ENCODE measurements around the gene PHACTR3.

Gene PHACTR3

GRCh38 chr20:59697068-59697467 lies 92.7 kb downstream of the PHACTR3 start:
- Mint-ChIP-seq H3K27ac (no peak overlapping the region), H3K27me3 (peaks cover 4% of the 10 kb centered on the region), H3K9me3 (no peaks in the 10 kb centered on the region), H3K4me3 (no peak overlapping the region), H3K4me1 (no peaks in the 10 kb centered on the region), H3K36me3 (no peaks in the 10 kb centered on the region)
- no peak for DNase-seq
- CTCF ChIA-PET = no interaction called here

GRCh38 chr20:59698598-59698997 lies 94.3 kb downstream of the PHACTR3 start:
- Mint-ChIP-seq H3K4me1 (no peaks in the 10 kb centered on the region), H3K27me3 (peaks cover 4% of the 10 kb centered on the region), H3K9me3 (no peaks in the 10 kb centered on the region), H3K36me3 (no peaks in the 10 kb centered on the region), H3K27ac (no peak overlapping the region), H3K4me3 (no peak overlapping the region)
- no peak for DNase-seq
- CTCF ChIA-PET = interaction anchor here (1.3 kb wide), 1 partner anchor 127 kb away, joined by 4 read pairs; no protein-coding TSS in a partner anchor

GRCh38 chr20:59701236-59701635 lies 96.9 kb downstream of the PHACTR3 start:
- CTCF ChIA-PET = no interaction called here
- Mint-ChIP-seq H3K4me3 (no peak overlapping the region), H3K27ac (no peak overlapping the region), H3K9me3 (no peaks in the 10 kb centered on the region), H3K27me3 (peaks cover 4% of the 10 kb centered on the region), H3K4me1 (no peaks in the 10 kb centered on the region), H3K36me3 (no peaks in the 10 kb centered on the region)
- no peak for DNase-seq

- Mint-ChIP-seq H3K9me3 (peaks cover under 1% of the 10 kb centered on the region), H3K4me3 (no peak overlapping the region), H3K27ac (no peak overlapping the region), H3K27me3 (peaks cover 4% of the 10 kb centered on the region), H3K36me3 (no peaks in the 10 kb centered on the region), H3K4me1 (no peaks in the 10 kb centered on the region)
- CTCF ChIA-PET = no interaction called here
- no peak for DNase-seq
Measured at GRCh38 chr20:59703046-59703445, 98.7 kb downstream of the PHACTR3 start.

GRCh38 chr20:59705651-59706399 lies 101.5 kb downstream of the PHACTR3 start:
- H3K27me3 Mint-ChIP-seq = peaks cover 4% of the 10 kb centered on the region
- no peaks in the 10 kb centered on the region for H3K36me3 Mint-ChIP-seq
- no peaks in the 10 kb centered on the region for H3K4me1 Mint-ChIP-seq
- no peak overlapping the region for H3K4me3 Mint-ChIP-seq
- H3K27ac Mint-ChIP-seq = no peak overlapping the region
- DNase-seq = no peak
- peaks cover 2% of the 10 kb centered on the region for H3K9me3 Mint-ChIP-seq
- CTCF ChIA-PET = no interaction called here

- H3K4me3 Mint-ChIP-seq = no peak overlapping the region
- peaks cover 2% of the 10 kb centered on the region for H3K9me3 Mint-ChIP-seq
- no peak for DNase-seq
- no peaks in the 10 kb centered on the region for H3K4me1 Mint-ChIP-seq
- CTCF ChIA-PET = no interaction called here
- no peaks in the 10 kb centered on the region for H3K36me3 Mint-ChIP-seq
- H3K27ac Mint-ChIP-seq = no peak overlapping the region
- peaks cover 4% of the 10 kb centered on the region for H3K27me3 Mint-ChIP-seq
Measured at GRCh38 chr20:59706400-59706693, 102.0 kb downstream of the PHACTR3 start.

GRCh38 chr20:59708326-59708725 lies 104.0 kb downstream of the PHACTR3 start:
- H3K27ac Mint-ChIP-seq = no peak overlapping the region
- H3K9me3 Mint-ChIP-seq = peaks cover 2% of the 10 kb centered on the region
- no peak for DNase-seq
- CTCF ChIA-PET = no interaction called here
- H3K4me1 Mint-ChIP-seq = no peaks in the 10 kb centered on the region
- no peak overlapping the region for H3K4me3 Mint-ChIP-seq
- no peaks in the 10 kb centered on the region for H3K36me3 Mint-ChIP-seq
- no peaks in the 10 kb centered on the region for H3K27me3 Mint-ChIP-seq

- CTCF ChIA-PET = no interaction called here
- H3K4me3 Mint-ChIP-seq = no peak overlapping the region
- H3K36me3 Mint-ChIP-seq = no peaks in the 10 kb centered on the region
- no peaks in the 10 kb centered on the region for H3K27me3 Mint-ChIP-seq
- H3K9me3 Mint-ChIP-seq = peaks cover 2% of the 10 kb centered on the region
- no peak for DNase-seq
- no peaks in the 10 kb centered on the region for H3K4me1 Mint-ChIP-seq
- no peak overlapping the region for H3K27ac Mint-ChIP-seq
Measured at GRCh38 chr20:59709636-59710035, 105.3 kb downstream of the PHACTR3 start.

- peaks cover 8% of the 10 kb centered on the region for H3K27me3 Mint-ChIP-seq
- H3K4me3 Mint-ChIP-seq = no peak overlapping the region
- H3K27ac Mint-ChIP-seq = no peak overlapping the region
- CTCF ChIA-PET = no interaction called here
- no peak for DNase-seq
- H3K9me3 Mint-ChIP-seq = no peaks in the 10 kb centered on the region
- H3K4me1 Mint-ChIP-seq = no peaks in the 10 kb centered on the region
- no peaks in the 10 kb centered on the region for H3K36me3 Mint-ChIP-seq
Measured at GRCh38 chr20:59718071-59718470, 113.7 kb downstream of the PHACTR3 start.

- no peaks in the 10 kb centered on the region for H3K9me3 Mint-ChIP-seq
- H3K27me3 Mint-ChIP-seq = peaks cover 8% of the 10 kb centered on the region
- CTCF ChIA-PET = no interaction called here
- H3K4me1 Mint-ChIP-seq = no peaks in the 10 kb centered on the region
- no peak for DNase-seq
- H3K4me3 Mint-ChIP-seq = no peak overlapping the region
- H3K36me3 Mint-ChIP-seq = no peaks in the 10 kb centered on the region
- H3K27ac Mint-ChIP-seq = no peak overlapping the region
Measured at GRCh38 chr20:59718751-59719150, 114.4 kb downstream of the PHACTR3 start.

GRCh38 chr20:59720013-59720412 lies 115.7 kb downstream of the PHACTR3 start:
- H3K4me1 Mint-ChIP-seq = no peaks in the 10 kb centered on the region
- peaks cover 8% of the 10 kb centered on the region for H3K27me3 Mint-ChIP-seq
- H3K36me3 Mint-ChIP-seq = no peaks in the 10 kb centered on the region
- no peak for DNase-seq
- H3K4me3 Mint-ChIP-seq = no peak overlapping the region
- H3K27ac Mint-ChIP-seq = no peak overlapping the region
- CTCF ChIA-PET = no interaction called here
- H3K9me3 Mint-ChIP-seq = no peaks in the 10 kb centered on the region

- Mint-ChIP-seq H3K36me3 (no peaks in the 10 kb centered on the region), H3K27me3 (peaks cover 4% of the 10 kb centered on the region), H3K9me3 (no peaks in the 10 kb centered on the region), H3K4me3 (no peak overlapping the region), H3K4me1 (no peaks in the 10 kb centered on the region), H3K27ac (no peak overlapping the region)
- CTCF ChIA-PET = no interaction called here
- DNase-seq = no peak
Measured at GRCh38 chr20:59721386-59721785, 117.0 kb downstream of the PHACTR3 start.

- H3K36me3 Mint-ChIP-seq = no peaks in the 10 kb centered on the region
- peaks cover 2% of the 10 kb centered on the region for H3K27me3 Mint-ChIP-seq
- CTCF ChIA-PET = no interaction called here
- DNase-seq = no peak
- no peak overlapping the region for H3K4me3 Mint-ChIP-seq
- no peaks in the 10 kb centered on the region for H3K4me1 Mint-ChIP-seq
- H3K9me3 Mint-ChIP-seq = no peaks in the 10 kb centered on the region
- H3K27ac Mint-ChIP-seq = no peak overlapping the region
Measured at GRCh38 chr20:59723108-59723500, 118.8 kb downstream of the PHACTR3 start.

- no peaks in the 10 kb centered on the region for H3K27me3 Mint-ChIP-seq
- H3K36me3 Mint-ChIP-seq = no peaks in the 10 kb centered on the region
- H3K4me3 Mint-ChIP-seq = no peak overlapping the region
- H3K4me1 Mint-ChIP-seq = no peaks in the 10 kb centered on the region
- no peak for DNase-seq
- CTCF ChIA-PET = interaction anchor here (1.0 kb wide), 1 partner anchor 414 kb away, joined by 3 read pairs; no protein-coding TSS in a partner anchor
- no peaks in the 10 kb centered on the region for H3K9me3 Mint-ChIP-seq
- no peak overlapping the region for H3K27ac Mint-ChIP-seq
Measured at GRCh38 chr20:59723607-59724456, 119.5 kb downstream of the PHACTR3 start.
